Spleen (tissue), 11 donors: ENCODE results near the gene HIVEP3. TPM values are rescaled to one million over a fixed set of nuclear protein-coding genes. Genes with fewer than 3 reads are reported as not detected.

ENCODE experiments used
- DNase-seq: peaks from one replicate; pipeline ENCODE4 v3.0.0-alpha.2; 2020
- H3K27ac ChIP-seq, 8 donors: fragments of 200-600 bp; sonication (generic) in 7 of 8; 1 replicate in 4 of 8; 2 replicates in 4 of 8; pipeline versions ENCODE4 v1.5.0 to v1.8.0; 2016 to 2021; ENCODE audit warnings: inconsistent platforms in 4 of 8, mild to moderate bottlenecking in 4 of 8, moderate library complexity in 1 of 8
- H3K27me3 ChIP-seq, 7 donors: fragments of 200-600 bp; sonication (generic) in 6 of 7; replicated peaks in 1 of 7; 1 replicate in 4 of 7; 2 replicates in 3 of 7; pipeline versions ENCODE4 v1.5.0 to v1.8.0; 2016 to 2021; ENCODE audit warnings: inconsistent platforms in 3 of 7, mild to moderate bottlenecking in 1 of 7
- H3K36me3 ChIP-seq, 6 donors: fragments of 200-600 bp; sonication (generic) in 5 of 6; 1 replicate in 4 of 6; 2 replicates in 2 of 6; pipeline versions ENCODE4 v1.5.0 to v1.8.0; 2016 to 2021; ENCODE audit warnings: inconsistent platforms in 2 of 6
- H3K4me1 ChIP-seq, 6 donors: fragments of 200-600 bp; sonication (generic) in 5 of 6; 1 replicate in 3 of 6; 2 replicates in 3 of 6; pipeline versions ENCODE4 v1.5.0 to v1.8.0; 2016 to 2021; ENCODE audit warnings: inconsistent platforms in 3 of 6
- H3K4me3 ChIP-seq, 8 donors: fragments of 200-600 bp; sonication (generic) in 7 of 8; 1 replicate in 4 of 8; 2 replicates in 4 of 8; pipeline versions ENCODE4 v1.5.0 to v1.8.0; 2016 to 2021; ENCODE audit warnings: inconsistent platforms in 4 of 8, mild to moderate bottlenecking in 4 of 8, moderate library complexity in 2 of 8
- H3K9me3 ChIP-seq, 8 donors: fragments of 200-600 bp; sonication (generic) in 7 of 8; 1 replicate in 4 of 8; 2 replicates in 4 of 8; pipeline versions ENCODE4 v1.5.0 to v1.8.0; 2016 to 2021; ENCODE audit warnings: inconsistent platforms in 4 of 8
- CTCF ChIP-seq, 11 experiments: fragments of 200-600 bp in 7 of 11; fragments of 450-650 bp in 4 of 11; sonication (generic) in 4 of 11; IDR thresholded peaks in 8 of 11; conservative IDR thresholded peaks in 3 of 11; 1 replicate in 7 of 11; 2 replicates in 4 of 11; pipeline versions ENCODE4 v1.4.0 to v1.8.0; 2016 to 2021; ENCODE audit warnings: antibody characterized with exemption in 11 of 11, inconsistent platforms in 4 of 11, mild to moderate bottlenecking in 1 of 11
- POLR2A ChIP-seq, 3 donors: fragments of 450-650 bp; IDR thresholded peaks; one replicate each; pipeline ENCODE4 v1.5.1; 2017; ENCODE audit warnings: antibody characterized with exemption in 3 of 3, mild to moderate bottlenecking in 1 of 3
- POLR2AphosphoS5 ChIP-seq, 3 donors: sonication (generic); formaldehyde crosslinking; IDR thresholded peaks; one replicate each; pipeline ENCODE4 v1.5.1; 2017; ENCODE audit warnings: antibody characterized with exemption in 3 of 3
- WGBS, 5 donors: extraction: QIAGEN DNeasy Blood & Tissue Kit in 3 of 5; methylation state at CpG; one replicate each; pipeline versions ENCODE4 v1.1.5 to v1.1.7; 2013 to 2018; 5-methylcytosine and 5-hydroxymethylcytosine counted together
- intact Hi-C: fragments of 100-400 bp; cut with DNase I; formaldehyde crosslinking; loops from one replicate; pipeline ENCODE4 v1.15.0; 2023; ENCODE audit warnings: low total_unique reads
- polyA plus RNA-seq, 3 donors: library from polyadenylated mRNA; stranded (reverse); fragments of 200-250 nt; gene quantifications; one replicate each; pipeline ENCODE4 v1.2.1, GENCODE V29; 2013
- total RNA-seq, 7 donors: library from RNA; depleted of rRNA in 3 of 7; stranded (reverse); fragments of >200 nt in 3 of 7; fragmentation: NEBNext Ultra II Directional in 4 of 7; extraction: Animal tissue kit (Norgen Biotek cat#: 25700) in 4 of 7; gene quantifications; one replicate each; pipeline versions ENCODE4 v1.1.0 to v1.2.1, GENCODE V29; 2016 to 2021
- donor health status: healthy with polysubstance abuse.
- donor health status: DM: no; HTN: no; CAD: no; lungs with moderate emphysema.
- donor health status: DM: no; HTN: no; CAD: no.
- donor health status: Bipolar disorder and iron deficiency.
- donor health status: healthy.
- donor health status: DM: no; HTN: no; CAD: no.
- donor health status: DM: yes; HTN: yes; CAD: no.

The HIVEP3 gene
- total and polyA plus RNA-seq, 10 donors: 2.4 to 21.2 (median 8.2) TPM

- H3K27ac ChIP-seq: no peak overlapping the region
- intact Hi-C loops: no loop called here
- DNase-seq: no peak
Measured at GRCh38 chr1:41906943-41907342, 11.8 kb downstream of the HIVEP3 start.

GRCh38 chr1:41905093-41905675 is 13.5 kb downstream of the HIVEP3 start:
- intact Hi-C loops: no loop called here

More at GRCh38 chr1:41906943-41907342, 11.8 kb downstream of the HIVEP3 start:
- Histone ChIP-seq H3K27me3 (no peaks in the 10 kb centered on the region), H3K4me1 (peaks cover 9 to 22% (median 16%) of the 10 kb centered on the region in 6 donors), H3K9me3 (no peaks in the 10 kb centered on the region), H3K36me3 (no peaks in the 10 kb centered on the region), H3K4me3 (no peak overlapping the region)
- TF ChIP-seq POLR2AphosphoS5 (IDR thresholded peaks at IDR 0.05) (no peak), POLR2A (IDR thresholded peaks at IDR 0.05) (no peak), CTCF (IDR thresholded peaks at IDR 0.05 in 8 of 11, conservative IDR thresholded peaks at IDR 0.05 in 3 of 11) (no peak)
- WGBS, 5 donors: 30 to 51% (median 36%) methylated on average over 2 of the region's 2 CpGs

GRCh38 chr1:41902664-41903063 is 16.1 kb downstream of the HIVEP3 start:
- peak overlapping the region in 6 of 8 donors; percentile 27 to 76 (median 36) for H3K27ac ChIP-seq
- H3K4me1 ChIP-seq: peaks cover 21 to 64% (median 46%) of the 10 kb centered on the region in 6 donors
- intact Hi-C loops: no loop called here
- no peaks in the 10 kb centered on the region for H3K36me3 ChIP-seq
- 57 to 80% (median 66%) methylated on average over 9 of the region's 9 CpGs for WGBS, 5 donors
- TF ChIP-seq POLR2AphosphoS5 (IDR thresholded peaks at IDR 0.05): no peak
- TF ChIP-seq CTCF (IDR thresholded peaks at IDR 0.05 in 8 of 11, conservative IDR thresholded peaks at IDR 0.05 in 3 of 11): no peak
- TF ChIP-seq POLR2A (IDR thresholded peaks at IDR 0.05): no peak
- H3K27me3 ChIP-seq: no peaks in the 10 kb centered on the region
- no peaks in the 10 kb centered on the region for H3K9me3 ChIP-seq
- DNase-seq: no peak
- peak overlapping the region in 1 of 8 donors; percentile 1 for H3K4me3 ChIP-seq

More at GRCh38 chr1:41905093-41905675, 13.5 kb downstream of the HIVEP3 start:
- WGBS, 5 donors: 83 to 100% (median 86%) methylated on average over 1 of the region's 1 CpG
- H3K27me3 ChIP-seq: no peaks in the 10 kb centered on the region
- no peak overlapping the region for H3K4me3 ChIP-seq
- H3K9me3 ChIP-seq: no peaks in the 10 kb centered on the region
- peaks cover 14 to 40% (median 30%) of the 10 kb centered on the region in 6 donors for H3K4me1 ChIP-seq
- H3K36me3 ChIP-seq: no peaks in the 10 kb centered on the region
- H3K27ac ChIP-seq: no peak overlapping the region
- DNase-seq: no peak
- TF ChIP-seq POLR2A (IDR thresholded peaks at IDR 0.05) (no peak), POLR2AphosphoS5 (IDR thresholded peaks at IDR 0.05) (no peak), CTCF (IDR thresholded peaks at IDR 0.05 in 8 of 11, conservative IDR thresholded peaks at IDR 0.05 in 3 of 11) (no peak)

- DNase-seq: no peak
- TF ChIP-seq CTCF (IDR thresholded peaks at IDR 0.05 in 8 of 11, conservative IDR thresholded peaks at IDR 0.05 in 3 of 11): no peak
- no peak for TF ChIP-seq POLR2A (IDR thresholded peaks at IDR 0.05)
- TF ChIP-seq POLR2AphosphoS5 (IDR thresholded peaks at IDR 0.05): no peak
- Histone ChIP-seq H3K36me3 (no peaks in the 10 kb centered on the region), H3K27me3 (no peaks in the 10 kb centered on the region), H3K4me3 (peak overlapping the region in 1 of 8 donors; percentile 1), H3K4me1 (peaks cover 21 to 67% (median 49%) of the 10 kb centered on the region in 6 donors), H3K27ac (peak overlapping the region in 6 of 8 donors; percentile 27 to 76 (median 36)), H3K9me3 (no peaks in the 10 kb centered on the region)
- 27 to 45% (median 33%) methylated on average over 3 of the region's 3 CpGs for WGBS, 5 donors
- intact Hi-C loops: no loop called here
Measured at GRCh38 chr1:41902159-41902577, 16.6 kb downstream of the HIVEP3 start.
